Liver (tissue), 3 donors: ENCODE data around the gene TCEA2.

Experiments used
- FOXA1 ChIP-seq: IDR thresholded peaks from 2 replicates; pipeline ENCODE4 v1.6.1; 2016; ENCODE audit warnings: antibody characterized with exemption
- GABPA ChIP-seq, 2 donors: IDR thresholded peaks in 1 of 2; conservative IDR thresholded peaks in 1 of 2; 2 replicates each; pipeline ENCODE4 v1.6.1; 2016; ENCODE audit warnings: antibody characterized with exemption in 2 of 2, mild to moderate bottlenecking in 1 of 2, moderate library complexity in 1 of 2
- JUND ChIP-seq, 2 donors: IDR thresholded peaks; 2 replicates each; pipeline ENCODE4 v1.6.1; 2016; ENCODE audit warnings: antibody characterized with exemption in 2 of 2
- RAD21 ChIP-seq, 2 donors: IDR thresholded peaks; 2 replicates each; pipeline ENCODE4 v1.6.1; 2016; ENCODE audit warnings: antibody characterized with exemption in 2 of 2, mild to moderate bottlenecking in 2 of 2
- SP1 ChIP-seq: IDR thresholded peaks from 2 replicates; pipeline ENCODE4 v1.6.1; 2018; ENCODE audit warnings: antibody characterized with exemption, mild to moderate bottlenecking
- TAF1 ChIP-seq: conservative IDR thresholded peaks from 2 replicates; pipeline ENCODE4 v1.6.1; 2016; ENCODE audit warnings: antibody characterized with exemption, mild to moderate bottlenecking
- YY1 ChIP-seq: IDR thresholded peaks from 2 replicates; pipeline ENCODE4 v1.6.1; 2016; ENCODE audit warnings: antibody characterized with exemption, mild to moderate bottlenecking
- ZBTB33 ChIP-seq: IDR thresholded peaks from 2 replicates; pipeline ENCODE4 v1.6.1; 2016; ENCODE audit warnings: antibody characterized with exemption
- TF ChIP-seq, protein P1 (sequence below): IDR thresholded peaks from 2 replicates; pipeline ENCODE4 v1.6.1; 2016; ENCODE audit warnings: antibody characterized with exemption, mild to moderate bottlenecking
- TF ChIP-seq, protein P2 (sequence below): fragments of 150-350 bp; IDR thresholded peaks from 2 replicates; pipeline ENCODE4 v1.5.1; 2017; ENCODE audit warnings: improper control_type of control experiment, low read depth, low read length; ENCODE audit not compliant: missing input control
- donor health status: healthy.
- donor health status: healthy.

- no peak for TF ChIP-seq RAD21 (IDR thresholded peaks at IDR 0.05)
- TF ChIP-seq, protein P1, sequence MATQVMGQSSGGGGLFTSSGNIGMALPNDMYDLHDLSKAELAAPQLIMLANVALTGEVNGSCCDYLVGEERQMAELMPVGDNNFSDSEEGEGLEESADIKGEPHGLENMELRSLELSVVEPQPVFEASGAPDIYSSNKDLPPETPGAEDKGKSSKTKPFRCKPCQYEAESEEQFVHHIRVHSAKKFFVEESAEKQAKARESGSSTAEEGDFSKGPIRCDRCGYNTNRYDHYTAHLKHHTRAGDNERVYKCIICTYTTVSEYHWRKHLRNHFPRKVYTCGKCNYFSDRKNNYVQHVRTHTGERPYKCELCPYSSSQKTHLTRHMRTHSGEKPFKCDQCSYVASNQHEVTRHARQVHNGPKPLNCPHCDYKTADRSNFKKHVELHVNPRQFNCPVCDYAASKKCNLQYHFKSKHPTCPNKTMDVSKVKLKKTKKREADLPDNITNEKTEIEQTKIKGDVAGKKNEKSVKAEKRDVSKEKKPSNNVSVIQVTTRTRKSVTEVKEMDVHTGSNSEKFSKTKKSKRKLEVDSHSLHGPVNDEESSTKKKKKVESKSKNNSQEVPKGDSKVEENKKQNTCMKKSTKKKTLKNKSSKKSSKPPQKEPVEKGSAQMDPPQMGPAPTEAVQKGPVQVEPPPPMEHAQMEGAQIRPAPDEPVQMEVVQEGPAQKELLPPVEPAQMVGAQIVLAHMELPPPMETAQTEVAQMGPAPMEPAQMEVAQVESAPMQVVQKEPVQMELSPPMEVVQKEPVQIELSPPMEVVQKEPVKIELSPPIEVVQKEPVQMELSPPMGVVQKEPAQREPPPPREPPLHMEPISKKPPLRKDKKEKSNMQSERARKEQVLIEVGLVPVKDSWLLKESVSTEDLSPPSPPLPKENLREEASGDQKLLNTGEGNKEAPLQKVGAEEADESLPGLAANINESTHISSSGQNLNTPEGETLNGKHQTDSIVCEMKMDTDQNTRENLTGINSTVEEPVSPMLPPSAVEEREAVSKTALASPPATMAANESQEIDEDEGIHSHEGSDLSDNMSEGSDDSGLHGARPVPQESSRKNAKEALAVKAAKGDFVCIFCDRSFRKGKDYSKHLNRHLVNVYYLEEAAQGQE: no peak
- no peak for TF ChIP-seq TAF1
- TF ChIP-seq JUND (IDR thresholded peaks at IDR 0.05): no peak
- TF ChIP-seq YY1: no peak
- TF ChIP-seq, protein P2, sequence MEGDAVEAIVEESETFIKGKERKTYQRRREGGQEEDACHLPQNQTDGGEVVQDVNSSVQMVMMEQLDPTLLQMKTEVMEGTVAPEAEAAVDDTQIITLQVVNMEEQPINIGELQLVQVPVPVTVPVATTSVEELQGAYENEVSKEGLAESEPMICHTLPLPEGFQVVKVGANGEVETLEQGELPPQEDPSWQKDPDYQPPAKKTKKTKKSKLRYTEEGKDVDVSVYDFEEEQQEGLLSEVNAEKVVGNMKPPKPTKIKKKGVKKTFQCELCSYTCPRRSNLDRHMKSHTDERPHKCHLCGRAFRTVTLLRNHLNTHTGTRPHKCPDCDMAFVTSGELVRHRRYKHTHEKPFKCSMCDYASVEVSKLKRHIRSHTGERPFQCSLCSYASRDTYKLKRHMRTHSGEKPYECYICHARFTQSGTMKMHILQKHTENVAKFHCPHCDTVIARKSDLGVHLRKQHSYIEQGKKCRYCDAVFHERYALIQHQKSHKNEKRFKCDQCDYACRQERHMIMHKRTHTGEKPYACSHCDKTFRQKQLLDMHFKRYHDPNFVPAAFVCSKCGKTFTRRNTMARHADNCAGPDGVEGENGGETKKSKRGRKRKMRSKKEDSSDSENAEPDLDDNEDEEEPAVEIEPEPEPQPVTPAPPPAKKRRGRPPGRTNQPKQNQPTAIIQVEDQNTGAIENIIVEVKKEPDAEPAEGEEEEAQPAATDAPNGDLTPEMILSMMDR: no peak
- TF ChIP-seq ZBTB33: no peak
- no peak for TF ChIP-seq GABPA (IDR thresholded peaks at IDR 0.05 in 1 of 2, conservative IDR thresholded peaks at IDR 0.05 in 1 of 2)
- no peak for TF ChIP-seq FOXA1
- TF ChIP-seq SP1: no peak
Measured at GRCh38 chr20:64036346-64037198, 26.4 kb upstream of the TCEA2 start.
